ENCODE measurements around the gene DCLK1.

The DCLK1 gene

DNA sequence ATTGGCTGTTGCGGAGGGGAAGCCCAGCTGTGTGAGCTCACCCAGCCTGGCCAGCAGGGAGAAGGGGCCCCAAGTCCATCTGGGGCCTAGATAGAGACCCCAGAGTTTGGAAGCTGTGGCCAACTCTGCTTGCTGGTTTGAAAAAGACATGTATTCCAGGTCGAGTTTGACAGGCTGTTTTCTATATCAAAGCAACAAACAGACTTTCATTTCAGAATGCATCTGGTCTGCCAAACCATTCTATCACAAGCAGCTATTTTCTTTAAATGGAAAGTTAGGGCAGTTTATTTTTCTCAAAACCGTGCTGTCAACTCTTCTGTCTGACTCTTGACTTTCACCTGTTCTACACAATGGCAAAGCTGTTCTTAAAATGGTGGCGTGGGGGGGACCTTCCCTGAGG lies 185.8 kb downstream of the DCLK1 start:
- no peak for TF ChIP-seq POLR2AphosphoS5 (IDR thresholded peaks at IDR 0.05; ENCODE audit: low read depth, low read length)

DNA sequence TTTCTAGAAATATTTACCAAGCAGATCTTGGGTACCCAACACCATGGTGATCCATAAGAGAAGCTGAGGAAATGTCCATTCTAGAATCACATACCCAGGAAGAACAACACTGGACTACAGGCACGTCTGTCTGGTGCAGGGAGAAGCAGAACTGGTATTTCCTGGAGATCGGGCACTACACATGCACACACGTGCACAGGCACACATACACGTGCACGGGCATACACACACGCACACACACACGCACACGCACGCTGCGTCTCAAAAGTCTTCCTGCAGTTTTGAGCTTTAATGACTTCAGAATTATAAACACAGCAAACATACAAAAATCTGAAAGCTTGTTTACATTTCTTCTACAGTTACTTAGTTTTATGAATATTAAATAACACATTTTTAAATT lies 189.8 kb downstream of the DCLK1 start:
- no peak for TF ChIP-seq SIN3A (IDR thresholded peaks at IDR 0.05; ENCODE audit: borderline replicate concordance, insufficient read depth, low read length)
- no peak for TF ChIP-seq FOXP2 (optimal IDR thresholded peaks at IDR 0.05; ENCODE audit: borderline replicate concordance, extremely low read depth, extremely low read length, insufficient read depth)
- TF ChIP-seq POLR2AphosphoS5 (IDR thresholded peaks at IDR 0.05; ENCODE audit: low read depth, low read length), result no peak
- no peak for TF ChIP-seq TAF1 (IDR thresholded peaks at IDR 0.05; ENCODE audit: borderline replicate concordance, insufficient read depth, low read length)
- TF ChIP-seq, protein P1, sequence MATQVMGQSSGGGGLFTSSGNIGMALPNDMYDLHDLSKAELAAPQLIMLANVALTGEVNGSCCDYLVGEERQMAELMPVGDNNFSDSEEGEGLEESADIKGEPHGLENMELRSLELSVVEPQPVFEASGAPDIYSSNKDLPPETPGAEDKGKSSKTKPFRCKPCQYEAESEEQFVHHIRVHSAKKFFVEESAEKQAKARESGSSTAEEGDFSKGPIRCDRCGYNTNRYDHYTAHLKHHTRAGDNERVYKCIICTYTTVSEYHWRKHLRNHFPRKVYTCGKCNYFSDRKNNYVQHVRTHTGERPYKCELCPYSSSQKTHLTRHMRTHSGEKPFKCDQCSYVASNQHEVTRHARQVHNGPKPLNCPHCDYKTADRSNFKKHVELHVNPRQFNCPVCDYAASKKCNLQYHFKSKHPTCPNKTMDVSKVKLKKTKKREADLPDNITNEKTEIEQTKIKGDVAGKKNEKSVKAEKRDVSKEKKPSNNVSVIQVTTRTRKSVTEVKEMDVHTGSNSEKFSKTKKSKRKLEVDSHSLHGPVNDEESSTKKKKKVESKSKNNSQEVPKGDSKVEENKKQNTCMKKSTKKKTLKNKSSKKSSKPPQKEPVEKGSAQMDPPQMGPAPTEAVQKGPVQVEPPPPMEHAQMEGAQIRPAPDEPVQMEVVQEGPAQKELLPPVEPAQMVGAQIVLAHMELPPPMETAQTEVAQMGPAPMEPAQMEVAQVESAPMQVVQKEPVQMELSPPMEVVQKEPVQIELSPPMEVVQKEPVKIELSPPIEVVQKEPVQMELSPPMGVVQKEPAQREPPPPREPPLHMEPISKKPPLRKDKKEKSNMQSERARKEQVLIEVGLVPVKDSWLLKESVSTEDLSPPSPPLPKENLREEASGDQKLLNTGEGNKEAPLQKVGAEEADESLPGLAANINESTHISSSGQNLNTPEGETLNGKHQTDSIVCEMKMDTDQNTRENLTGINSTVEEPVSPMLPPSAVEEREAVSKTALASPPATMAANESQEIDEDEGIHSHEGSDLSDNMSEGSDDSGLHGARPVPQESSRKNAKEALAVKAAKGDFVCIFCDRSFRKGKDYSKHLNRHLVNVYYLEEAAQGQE (IDR thresholded peaks at IDR 0.05; ENCODE audit: insufficient read depth in 1 of 2, low read depth in 2 of 2, low read length in 2 of 2), result no peak

DNA sequence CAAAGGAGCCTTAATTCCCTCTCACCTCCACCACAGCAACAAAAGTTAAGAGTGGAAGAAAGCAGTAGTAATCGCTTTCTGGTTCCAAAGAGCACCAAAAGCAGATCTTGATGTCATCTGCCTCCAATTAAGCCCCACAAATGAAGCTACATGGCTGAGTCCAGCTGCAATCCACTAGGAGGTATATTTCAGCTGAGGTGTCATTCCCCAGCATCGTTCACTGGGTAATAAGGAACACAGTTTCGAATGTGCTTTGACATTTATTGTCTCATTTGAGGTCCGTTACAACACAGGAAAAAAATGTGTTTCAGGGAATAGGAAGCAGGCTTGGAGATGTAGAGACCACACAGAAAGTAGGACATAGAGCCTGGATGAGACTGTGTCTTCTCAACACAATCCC lies 190.4 kb downstream of the DCLK1 start:
- TF ChIP-seq TAF1 (IDR thresholded peaks at IDR 0.05; ENCODE audit: borderline replicate concordance, insufficient read depth, low read length) (no peak), POLR2AphosphoS5 (IDR thresholded peaks at IDR 0.05; ENCODE audit: low read depth, low read length) (no peak), FOXP2 (optimal IDR thresholded peaks at IDR 0.05; ENCODE audit: borderline replicate concordance, extremely low read depth, extremely low read length, insufficient read depth) (no peak)

GRCh38 chr13:35936246-35936978 lies 194.8 kb downstream of the DCLK1 start:
- TF ChIP-seq SIN3A (IDR thresholded peaks at IDR 0.05; ENCODE audit: borderline replicate concordance, insufficient read depth, low read length) (no peak), FOXP2 (optimal IDR thresholded peaks at IDR 0.05; ENCODE audit: borderline replicate concordance, extremely low read depth, extremely low read length, insufficient read depth) (no peak), POLR2AphosphoS5 (IDR thresholded peaks at IDR 0.05; ENCODE audit: low read depth, low read length) (no peak), TAF1 (IDR thresholded peaks at IDR 0.05; ENCODE audit: borderline replicate concordance, insufficient read depth, low read length) (no peak)
- TF ChIP-seq, protein P1 (IDR thresholded peaks at IDR 0.05; ENCODE audit: insufficient read depth in 1 of 2, low read depth in 2 of 2, low read length in 2 of 2), result no peak

GRCh38 chr13:35930665-35931631 lies 200.2 kb downstream of the DCLK1 start:
- TF ChIP-seq, protein P1 (IDR thresholded peaks at IDR 0.05; ENCODE audit: insufficient read depth in 1 of 2, low read depth in 2 of 2, low read length in 2 of 2), result no peak
- TF ChIP-seq TAF1 (IDR thresholded peaks at IDR 0.05; ENCODE audit: borderline replicate concordance, insufficient read depth, low read length), result no peak
- TF ChIP-seq FOXP2 (optimal IDR thresholded peaks at IDR 0.05; ENCODE audit: borderline replicate concordance, extremely low read depth, extremely low read length, insufficient read depth), result no peak
- TF ChIP-seq SIN3A (IDR thresholded peaks at IDR 0.05; ENCODE audit: borderline replicate concordance, insufficient read depth, low read length), result no peak
- no peak for TF ChIP-seq POLR2AphosphoS5 (IDR thresholded peaks at IDR 0.05; ENCODE audit: low read depth, low read length)
